ENCODE measurements around the gene TBPL2. TPM values are rescaled to one million over a fixed set of nuclear protein-coding genes. Genes with fewer than 3 reads are reported as not detected.
"Not testable (repeated sequence)": the region's sequence is repeated elsewhere in the genome, so short reads cannot be mapped to it uniquely, and the experiment has no call there.

TBPL2 gene
- total RNA-seq (2014; rRNA removed), result not detected in 2 replicates
- not detected for polyA plus RNA-seq (2012)

DNA sequence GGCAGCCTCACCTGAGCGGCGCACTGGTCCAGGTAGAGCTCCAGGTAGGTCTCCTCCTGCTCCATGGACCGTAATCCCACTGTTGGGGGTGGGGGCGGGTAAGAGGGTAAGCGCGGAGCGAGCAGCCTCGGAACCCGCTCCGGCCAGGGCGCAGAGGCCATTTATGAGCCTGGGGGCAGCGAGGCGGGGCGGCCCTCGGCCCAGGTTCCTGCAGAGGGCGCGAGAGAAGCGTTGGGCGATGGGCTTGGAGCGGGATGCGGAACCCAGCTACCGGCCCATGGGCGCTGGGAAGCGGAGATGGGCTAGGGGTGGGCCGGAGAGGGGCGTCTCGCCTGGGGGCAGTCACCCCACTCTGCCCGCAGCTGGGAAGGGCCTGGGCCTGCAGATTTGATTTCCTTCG is at the start of gene TBPL2:
Gene TBPL2 (minus strand): TSS at position 232 of the 400 bp plus-strand sequence. CDS start 167 bp downstream, at position 65.
- no peak for DNase-seq (ENCODE audit: low read depth)

DNA sequence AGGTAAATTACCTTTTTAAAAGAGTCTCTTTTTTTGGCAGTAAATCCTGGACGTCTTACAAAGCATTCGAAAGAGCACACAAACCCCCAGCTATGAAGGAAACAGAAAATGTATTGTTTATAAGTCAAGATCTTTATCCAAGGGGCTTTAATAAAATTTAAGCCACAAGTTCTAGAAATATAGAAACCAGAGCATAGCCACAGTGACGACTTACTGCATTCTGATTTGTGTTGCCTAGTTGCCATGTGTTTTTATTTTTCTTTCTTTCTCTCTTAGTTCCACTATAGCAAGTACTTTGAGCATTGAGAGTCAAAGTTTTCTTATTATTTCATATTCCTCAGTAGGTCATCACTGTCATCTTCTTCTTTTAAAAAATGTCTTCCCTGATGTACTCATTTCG is 47.8 kb upstream of the TBPL2 start:
- DNase-seq (ENCODE audit: low read depth), result no peak

- peak; percentile 8 for DNase-seq (ENCODE audit: low read depth)
Measured at GRCh38 chr14:55482936-55483605, 42.7 kb upstream of the TBPL2 start.

DNA sequence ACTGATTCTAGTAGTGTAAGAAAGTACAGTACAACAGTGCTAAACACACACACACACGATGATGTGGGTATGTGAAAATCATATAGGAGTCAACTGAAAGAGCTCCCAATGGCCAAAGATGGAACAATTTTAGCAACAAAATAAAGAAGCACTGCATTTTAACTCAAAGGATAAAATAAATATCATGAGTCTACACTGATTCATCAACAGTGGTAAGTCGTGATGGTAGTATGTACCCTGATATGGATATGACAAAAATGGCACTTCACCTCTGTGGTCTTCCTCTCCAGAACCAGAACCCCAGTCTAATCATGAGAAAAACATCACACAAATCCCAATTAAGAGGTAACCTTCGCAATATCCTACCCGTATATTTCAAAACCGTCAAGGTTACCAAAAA is 41.4 kb upstream of the TBPL2 start:
- DNase-seq (ENCODE audit: low read depth), result no peak

GRCh38 chr14:55477680-55478079 is 37.3 kb upstream of the TBPL2 start:
- peak; percentile 63 for DNase-seq (ENCODE audit: low read depth)

DNA sequence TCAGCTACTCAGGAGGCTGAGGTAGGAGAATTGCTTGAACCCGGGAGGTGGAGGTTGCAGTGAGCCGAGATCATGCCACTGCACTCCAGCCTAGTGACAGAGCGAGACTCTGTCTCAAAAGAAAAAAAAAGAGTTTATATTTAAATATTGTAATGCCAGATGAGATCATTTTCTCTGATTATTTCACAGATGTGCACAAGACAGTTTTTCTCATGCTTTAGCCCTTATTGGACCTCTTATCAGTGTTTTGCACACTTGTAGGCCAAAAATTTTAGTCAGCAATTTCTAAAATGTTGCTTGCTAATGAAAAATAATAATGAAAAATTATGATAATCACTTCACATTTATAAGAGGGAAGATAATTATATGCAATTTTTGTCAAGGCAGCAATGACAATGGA is 36.0 kb upstream of the TBPL2 start:
- DNase-seq (ENCODE audit: low read depth), result not testable (repeated sequence)

GRCh38 chr14:55473786-55474185 is 33.4 kb upstream of the TBPL2 start:
- DNase-seq (ENCODE audit: low read depth), result no peak

DNA sequence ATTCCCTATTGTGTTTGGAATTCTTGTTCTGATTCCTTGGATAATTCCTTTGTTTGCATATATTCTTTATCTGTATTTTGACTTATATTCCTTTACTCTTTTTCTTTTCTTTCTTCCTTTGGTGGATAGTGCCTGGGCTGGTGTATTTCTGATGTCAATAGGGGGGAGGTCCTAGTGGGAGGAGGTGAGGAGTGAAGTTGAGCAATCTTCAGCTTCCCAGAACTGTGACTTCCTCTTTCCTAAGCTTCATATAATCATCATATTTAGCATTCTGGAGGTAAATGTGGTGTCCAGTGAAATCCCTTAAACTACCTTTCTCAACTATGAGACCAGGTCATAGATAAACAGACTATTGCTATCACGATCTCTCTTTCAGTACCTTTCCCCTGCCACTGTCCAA is 29.6 kb upstream of the TBPL2 start:
- DNase-seq (ENCODE audit: low read depth), result no peak

DNA sequence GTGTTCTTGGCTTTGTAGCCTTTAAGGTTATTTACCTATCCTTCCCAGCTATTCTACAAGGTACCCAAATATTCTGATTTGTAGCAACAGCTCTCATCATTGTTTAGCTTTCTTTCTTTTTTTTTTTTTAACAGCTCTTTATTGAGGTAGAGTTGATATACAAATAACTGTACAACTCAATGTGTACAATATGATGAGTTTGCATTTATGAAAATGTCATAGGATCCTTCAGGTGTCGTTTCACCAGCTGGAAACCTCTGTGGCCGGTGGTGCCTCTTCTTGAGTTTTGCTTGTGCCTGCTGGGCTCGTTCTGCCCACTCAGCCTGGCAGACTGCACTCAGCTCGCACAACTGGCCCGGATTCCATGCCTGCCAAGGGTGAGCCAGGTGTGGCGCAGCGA is 26.9 kb upstream of the TBPL2 start:
- DNase-seq (ENCODE audit: low read depth), result no peak

DNA sequence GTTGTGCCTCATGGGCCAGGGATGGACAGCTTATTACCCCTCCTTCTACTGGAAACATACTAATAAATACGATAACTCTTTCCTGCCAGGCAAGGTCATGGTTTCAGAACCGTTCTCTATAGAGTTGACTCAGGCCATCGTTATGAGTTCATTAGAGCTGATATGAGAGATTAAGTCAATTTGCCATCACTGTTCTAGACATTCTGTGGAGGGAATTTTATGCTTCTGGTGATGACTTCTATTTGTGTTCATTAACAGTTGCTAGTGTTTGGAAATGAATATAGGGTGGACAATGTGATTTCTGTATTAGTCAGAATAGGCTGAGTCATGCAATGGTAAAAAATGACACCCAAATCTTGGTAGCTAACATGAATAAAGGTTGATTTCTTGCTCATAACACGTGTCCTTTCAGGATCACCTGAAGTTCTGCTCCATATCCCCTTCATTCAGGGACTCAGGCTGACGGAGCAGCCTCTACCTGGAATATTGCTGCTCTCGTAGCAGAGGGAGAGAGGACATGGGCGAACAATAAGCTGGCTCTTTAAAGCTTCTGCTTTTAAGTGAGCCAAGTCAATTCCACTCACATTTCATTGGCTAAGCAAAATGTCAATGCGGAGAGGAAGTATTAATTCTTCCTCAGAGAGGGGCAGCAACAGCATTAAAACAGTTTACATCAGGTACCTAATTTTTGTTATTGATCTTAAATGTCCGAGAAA is 18.5 kb upstream of the TBPL2 start:
- DNase-seq (ENCODE audit: low read depth), result peak; percentile 78

- DNase-seq (ENCODE audit: low read depth), result no peak
Measured at GRCh38 chr14:55457496-55457895, 17.1 kb upstream of the TBPL2 start.

DNA sequence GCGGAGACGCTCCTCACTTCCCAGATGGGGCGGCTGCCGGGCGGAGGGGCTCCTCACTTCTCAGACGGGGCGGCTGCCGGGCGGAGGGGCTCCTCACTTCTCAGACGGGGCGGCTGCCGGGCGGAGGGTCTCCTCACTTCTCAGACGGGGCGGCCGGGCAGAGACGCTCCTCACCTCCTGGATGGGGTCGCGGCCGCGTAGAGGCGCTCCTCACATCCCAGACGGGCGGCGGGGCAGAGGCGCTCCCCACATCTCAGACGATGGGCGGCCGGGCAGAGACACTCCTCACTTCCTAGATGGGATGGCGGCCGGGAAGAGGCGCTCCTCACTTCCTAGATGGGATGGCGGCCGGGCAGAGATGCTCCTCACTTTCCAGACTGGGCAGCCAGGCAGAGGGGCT is 16.0 kb upstream of the TBPL2 start:
- DNase-seq (ENCODE audit: low read depth), result not testable (repeated sequence)

- peak; percentile 44 for DNase-seq (ENCODE audit: low read depth)
Measured at GRCh38 chr14:55454264-55455002, 14.0 kb upstream of the TBPL2 start.

- no peak for DNase-seq (ENCODE audit: low read depth)
Measured at GRCh38 chr14:55451950-55452349, 11.5 kb upstream of the TBPL2 start.

GRCh38 chr14:55451398-55451797 is 11.0 kb upstream of the TBPL2 start:
- no peak for DNase-seq (ENCODE audit: low read depth)

DNA sequence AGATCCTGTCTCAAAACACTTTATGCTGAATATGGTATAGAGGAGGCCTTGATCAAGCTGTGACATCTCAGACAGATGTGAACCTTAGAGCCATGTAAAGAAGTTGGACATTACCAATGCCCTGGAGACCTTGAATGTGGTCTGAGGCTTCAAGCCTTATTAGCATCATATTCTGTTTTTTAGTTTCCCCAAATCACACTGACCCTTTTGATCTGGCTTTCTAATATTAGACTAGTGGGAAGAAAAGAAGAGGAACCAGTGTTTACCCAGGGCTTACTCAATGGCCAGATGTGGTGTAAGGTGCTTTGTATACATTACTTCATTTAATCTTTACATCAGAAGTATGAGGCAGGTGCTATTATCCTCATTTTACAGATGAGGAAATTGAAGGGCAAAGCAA is 10.6 kb upstream of the TBPL2 start:
- DNase-seq (ENCODE audit: low read depth), result no peak

- DNase-seq (ENCODE audit: low read depth), result no peak
Measured at GRCh38 chr14:55450539-55450938, 10.1 kb upstream of the TBPL2 start.

- DNase-seq (ENCODE audit: low read depth), result no peak
Measured at GRCh38 chr14:55450124-55450523, 9.7 kb upstream of the TBPL2 start.

DNA sequence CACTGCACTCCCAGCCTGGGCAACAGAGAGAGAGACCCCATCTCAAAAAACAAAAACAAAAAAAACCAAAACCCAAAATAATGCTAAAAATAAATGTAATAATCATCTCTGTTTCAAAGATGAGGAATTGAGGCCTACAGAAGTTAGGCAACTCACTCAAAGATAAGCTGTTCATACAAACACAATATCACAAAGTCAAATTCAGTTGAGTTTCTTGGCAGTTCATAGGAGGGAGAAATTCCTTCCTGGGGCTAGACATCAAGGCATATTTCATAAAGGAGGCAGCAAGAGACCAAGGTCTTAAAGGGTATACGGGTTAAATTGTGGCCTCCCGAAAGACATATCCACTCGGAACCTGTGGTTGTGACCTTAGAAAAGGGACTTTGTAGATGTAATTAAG is 8.7 kb upstream of the TBPL2 start:
- no peak for DNase-seq (ENCODE audit: low read depth)

- DNase-seq (ENCODE audit: low read depth), result peak; percentile 97
Measured at GRCh38 chr14:55448141-55448614, 7.8 kb upstream of the TBPL2 start.

DNA sequence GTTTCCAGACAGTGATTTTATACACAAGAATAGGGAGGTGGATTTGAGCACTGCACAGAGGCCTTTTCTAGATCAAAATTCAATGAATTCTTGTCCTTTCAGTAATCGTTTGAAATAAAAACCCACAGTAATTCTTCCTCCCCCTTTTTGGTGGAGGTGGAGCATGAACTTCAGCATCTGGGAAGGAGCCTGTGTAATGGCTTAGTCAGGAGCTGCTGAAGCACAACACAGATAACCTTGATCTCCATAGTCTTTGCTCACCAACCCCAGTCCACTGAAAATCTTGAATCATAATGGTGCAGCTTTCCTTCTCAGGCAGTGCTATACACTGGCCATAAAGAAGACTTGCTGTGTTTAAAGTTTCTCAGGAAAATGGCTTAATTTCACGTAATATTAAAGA is 6.4 kb upstream of the TBPL2 start:
- peak; percentile 64 for DNase-seq (ENCODE audit: low read depth)

DNA sequence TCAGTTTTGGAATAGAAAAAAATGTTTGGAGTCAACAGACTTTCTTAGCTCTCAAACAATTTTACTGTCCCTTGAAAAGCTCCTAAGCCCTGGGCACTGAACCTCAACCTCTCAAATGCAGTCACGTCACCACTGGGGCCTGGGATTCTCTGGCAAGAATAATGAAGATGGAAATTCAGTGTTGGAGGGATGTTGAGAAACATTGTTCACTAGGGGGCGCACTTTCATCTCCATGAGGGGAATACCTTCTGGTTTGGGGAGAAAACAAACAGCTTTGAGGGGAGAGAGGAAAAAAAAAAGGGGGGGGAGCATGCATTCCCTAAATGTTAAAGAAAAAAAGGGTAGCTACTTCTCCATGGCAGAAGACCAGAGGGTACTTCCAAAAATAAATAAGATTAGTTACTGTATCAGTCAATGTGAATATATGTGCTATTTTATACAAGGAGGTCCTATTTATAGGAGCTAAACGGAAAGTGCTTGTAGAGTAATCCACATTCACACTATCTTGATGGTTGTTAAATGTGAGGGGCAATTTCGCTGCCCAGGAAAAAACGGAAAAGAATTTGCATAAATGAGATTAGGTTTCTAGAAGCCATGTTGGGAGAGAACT is 5.8 kb upstream of the TBPL2 start:
- peak; percentile 88 for DNase-seq (ENCODE audit: low read depth)
